Measurements from ENCODE around the gene MAGI1.

Gene MAGI1

GRCh38 chr3:65343736-65344135 lies 695.0 kb downstream of the MAGI1 start:
- Histone ChIP-seq H3K4me3 (ENCODE audit: low read length) (no peak overlapping the region), H3K4ac (ENCODE audit: low read depth, low read length) (no peak overlapping the region), H3K4me2 (ENCODE audit: low read length) (no peak overlapping the region), H3K4me1 (ENCODE audit: control insufficient read depth, low read depth, low read length) (peaks cover 4% of the 10 kb centered on the region), H4K8ac (ENCODE audit: low read depth, low read length) (no peak overlapping the region), H2BK120ac (ENCODE audit: low read depth, low read length) (no peak overlapping the region), H2BK5ac (ENCODE audit: low read length) (peak overlapping the region; percentile 18), H3K23ac (ENCODE audit: low read length) (no peak overlapping the region), H3K36me3 (ENCODE audit: control insufficient read depth, insufficient read depth, low read length) (no peaks in the 10 kb centered on the region), H3K79me1 (ENCODE audit: low read length) (no peaks in the 10 kb centered on the region), H3K79me2 (ENCODE audit: control insufficient read depth, insufficient read depth, low read length) (no peaks in the 10 kb centered on the region), H2AK5ac (ENCODE audit: low read length) (no peak overlapping the region), H3K9ac (ENCODE audit: low read length) (no peak overlapping the region), H3K18ac (ENCODE audit: low read length) (peak overlapping the region; percentile 40), H4K5ac (ENCODE audit: low read length) (no peak overlapping the region), H3K27ac (ENCODE audit: low read depth, low read length) (peak overlapping the region; percentile 48), H3K27me3 (ENCODE audit: insufficient read depth, low read length, poor library complexity) (no peaks in the 10 kb centered on the region), H3K56ac (ENCODE audit: low read length) (peak overlapping the region; percentile 65), H2BK15ac (replicated peaks; ENCODE audit: low read depth) (no peak overlapping the region)
- DNase-seq, result no peak
- WGBS (ENCODE audit: extremely low coverage, insufficient coverage, low lambda C conversion rate), result no CpG with 5 or more reads among the region's 4 CpGs

- no peak for DNase-seq
- Histone ChIP-seq H4K5ac (ENCODE audit: low read length) (no peak overlapping the region), H3K4me3 (ENCODE audit: low read length) (no peak overlapping the region), H3K36me3 (ENCODE audit: control insufficient read depth, insufficient read depth, low read length) (no peaks in the 10 kb centered on the region), H2BK5ac (ENCODE audit: low read length) (no peak overlapping the region), H3K4me1 (ENCODE audit: control insufficient read depth, low read depth, low read length) (peaks cover 4% of the 10 kb centered on the region), H3K79me2 (ENCODE audit: control insufficient read depth, insufficient read depth, low read length) (no peaks in the 10 kb centered on the region), H3K27ac (ENCODE audit: low read depth, low read length) (no peak overlapping the region), H2BK15ac (replicated peaks; ENCODE audit: low read depth) (peak overlapping the region; percentile 45), H3K23ac (ENCODE audit: low read length) (no peak overlapping the region), H3K79me1 (ENCODE audit: low read length) (no peaks in the 10 kb centered on the region), H3K18ac (ENCODE audit: low read length) (no peak overlapping the region), H4K8ac (ENCODE audit: low read depth, low read length) (no peak overlapping the region), H3K56ac (ENCODE audit: low read length) (no peak overlapping the region), H3K4ac (ENCODE audit: low read depth, low read length) (peak overlapping the region; percentile 21), H2BK120ac (ENCODE audit: low read depth, low read length) (no peak overlapping the region), H2AK5ac (ENCODE audit: low read length) (no peak overlapping the region), H3K9ac (ENCODE audit: low read length) (no peak overlapping the region), H3K27me3 (ENCODE audit: insufficient read depth, low read length, poor library complexity) (no peaks in the 10 kb centered on the region), H3K4me2 (ENCODE audit: low read length) (no peak overlapping the region)
- WGBS (ENCODE audit: extremely low coverage, insufficient coverage, low lambda C conversion rate), result no CpG with 5 or more reads among the region's 6 CpGs
Observed at GRCh38 chr3:65343026-65343425, 695.7 kb downstream of the MAGI1 start.

- Histone ChIP-seq H3K9ac (ENCODE audit: low read length) (no peak overlapping the region), H2BK120ac (ENCODE audit: low read depth, low read length) (no peak overlapping the region), H2BK15ac (replicated peaks; ENCODE audit: low read depth) (no peak overlapping the region), H3K4ac (ENCODE audit: low read depth, low read length) (no peak overlapping the region), H3K36me3 (ENCODE audit: control insufficient read depth, insufficient read depth, low read length) (no peaks in the 10 kb centered on the region), H3K4me1 (ENCODE audit: control insufficient read depth, low read depth, low read length) (peaks cover 4% of the 10 kb centered on the region), H3K79me1 (ENCODE audit: low read length) (no peaks in the 10 kb centered on the region), H4K8ac (ENCODE audit: low read depth, low read length) (no peak overlapping the region), H3K18ac (ENCODE audit: low read length) (no peak overlapping the region), H2BK5ac (ENCODE audit: low read length) (no peak overlapping the region), H4K5ac (ENCODE audit: low read length) (no peak overlapping the region), H3K56ac (ENCODE audit: low read length) (no peak overlapping the region), H3K79me2 (ENCODE audit: control insufficient read depth, insufficient read depth, low read length) (no peaks in the 10 kb centered on the region), H3K27ac (ENCODE audit: low read depth, low read length) (no peak overlapping the region), H3K23ac (ENCODE audit: low read length) (no peak overlapping the region), H3K4me3 (ENCODE audit: low read length) (no peak overlapping the region), H3K4me2 (ENCODE audit: low read length) (no peak overlapping the region), H2AK5ac (ENCODE audit: low read length) (no peak overlapping the region), H3K27me3 (ENCODE audit: insufficient read depth, low read length, poor library complexity) (no peaks in the 10 kb centered on the region)
- WGBS (ENCODE audit: extremely low coverage, insufficient coverage, low lambda C conversion rate), result no CpG with 5 or more reads among the region's 12 CpGs
- DNase-seq, result peak; percentile 83
Observed at GRCh38 chr3:65342084-65342683, 696.5 kb downstream of the MAGI1 start.

DNA sequence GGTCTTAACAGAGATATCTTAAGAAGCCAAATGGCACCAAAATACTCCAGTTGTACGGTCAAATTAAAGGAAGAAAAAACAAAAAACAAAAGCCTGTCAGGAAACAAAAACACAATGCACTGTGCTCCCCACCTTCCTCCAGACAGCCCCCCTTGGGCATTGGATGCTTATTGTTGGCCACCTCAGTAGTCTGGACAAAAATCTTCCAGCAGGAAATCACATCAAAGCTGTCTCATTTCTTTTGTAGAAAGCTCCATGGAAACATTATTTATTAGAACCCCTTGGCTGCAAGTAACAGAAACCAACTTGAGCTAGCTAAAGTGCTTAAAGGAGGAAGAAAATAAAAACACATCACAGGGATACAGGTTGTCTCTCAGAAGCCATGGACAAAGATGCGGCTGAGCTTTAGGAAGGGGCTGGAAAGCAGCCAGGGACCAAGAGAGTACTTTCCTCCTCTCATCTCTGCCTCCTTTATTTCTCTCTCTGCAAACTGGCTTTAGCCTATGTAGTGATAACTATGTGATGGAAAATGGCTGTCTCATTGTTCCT lies 699.5 kb downstream of the MAGI1 start:
- H3K79me2 ChIP-seq (ENCODE audit: control insufficient read depth, insufficient read depth, low read length), result no peaks in the 10 kb centered on the region
- no peak overlapping the region for H2BK120ac ChIP-seq (ENCODE audit: low read depth, low read length)
- H3K27me3 ChIP-seq (ENCODE audit: insufficient read depth, low read length, poor library complexity), result no peaks in the 10 kb centered on the region
- H2BK5ac ChIP-seq (ENCODE audit: low read length), result no peak overlapping the region
- H2BK15ac ChIP-seq (replicated peaks; ENCODE audit: low read depth), result no peak overlapping the region
- no peak overlapping the region for H3K4me3 ChIP-seq (ENCODE audit: low read length)
- WGBS (ENCODE audit: extremely low coverage, insufficient coverage, low lambda C conversion rate), result no CpG with 5 or more reads among the region's 2 CpGs
- H3K18ac ChIP-seq (ENCODE audit: low read length), result no peak overlapping the region
- no peaks in the 10 kb centered on the region for H3K36me3 ChIP-seq (ENCODE audit: control insufficient read depth, insufficient read depth, low read length)
- H3K9ac ChIP-seq (ENCODE audit: low read length), result no peak overlapping the region
- no peak overlapping the region for H3K23ac ChIP-seq (ENCODE audit: low read length)
- H3K27ac ChIP-seq (ENCODE audit: low read depth, low read length), result no peak overlapping the region
- H3K4me1 ChIP-seq (ENCODE audit: control insufficient read depth, low read depth, low read length), result peaks cover 3% of the 10 kb centered on the region
- H3K79me1 ChIP-seq (ENCODE audit: low read length), result no peaks in the 10 kb centered on the region
- H3K4me2 ChIP-seq (ENCODE audit: low read length), result no peak overlapping the region
- H2AK5ac ChIP-seq (ENCODE audit: low read length), result no peak overlapping the region
- DNase-seq, result no peak
- H3K56ac ChIP-seq (ENCODE audit: low read length), result no peak overlapping the region
- H3K4ac ChIP-seq (ENCODE audit: low read depth, low read length), result no peak overlapping the region
- no peak overlapping the region for H4K5ac ChIP-seq (ENCODE audit: low read length)
- no peak overlapping the region for H4K8ac ChIP-seq (ENCODE audit: low read depth, low read length)

DNA sequence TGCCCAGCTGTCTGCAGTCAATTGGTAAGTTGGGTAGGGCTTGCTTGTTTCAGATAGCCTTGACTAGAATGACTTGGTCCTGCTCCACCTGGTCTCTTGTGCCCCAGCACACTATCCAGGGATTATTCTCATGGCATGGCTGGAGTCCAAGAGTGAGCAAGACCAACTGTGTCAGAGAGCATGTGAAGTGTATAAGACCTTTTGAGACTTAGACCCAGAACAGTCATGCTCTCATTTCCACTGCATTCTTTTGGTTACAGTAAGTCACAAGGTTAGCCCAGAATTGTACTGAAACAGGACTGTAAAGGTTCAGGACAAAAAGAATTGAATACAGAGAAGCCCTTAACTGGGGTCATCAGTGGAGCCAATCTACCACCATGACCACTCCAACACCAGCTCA lies 700.1 kb downstream of the MAGI1 start:
- H3K79me1 ChIP-seq (ENCODE audit: low read length), result no peaks in the 10 kb centered on the region
- no peak overlapping the region for H3K18ac ChIP-seq (ENCODE audit: low read length)
- no peak overlapping the region for H3K9ac ChIP-seq (ENCODE audit: low read length)
- no peak overlapping the region for H4K5ac ChIP-seq (ENCODE audit: low read length)
- H2BK120ac ChIP-seq (ENCODE audit: low read depth, low read length), result no peak overlapping the region
- no peak overlapping the region for H2BK5ac ChIP-seq (ENCODE audit: low read length)
- H3K56ac ChIP-seq (ENCODE audit: low read length), result no peak overlapping the region
- H3K4ac ChIP-seq (ENCODE audit: low read depth, low read length), result no peak overlapping the region
- H3K36me3 ChIP-seq (ENCODE audit: control insufficient read depth, insufficient read depth, low read length), result no peaks in the 10 kb centered on the region
- no peak overlapping the region for H3K27ac ChIP-seq (ENCODE audit: low read depth, low read length)
- no peak for DNase-seq
- H3K4me3 ChIP-seq (ENCODE audit: low read length), result no peak overlapping the region
- H2BK15ac ChIP-seq (replicated peaks; ENCODE audit: low read depth), result no peak overlapping the region
- no peak overlapping the region for H3K4me2 ChIP-seq (ENCODE audit: low read length)
- H3K23ac ChIP-seq (ENCODE audit: low read length), result no peak overlapping the region
- H3K79me2 ChIP-seq (ENCODE audit: control insufficient read depth, insufficient read depth, low read length), result no peaks in the 10 kb centered on the region
- no peaks in the 10 kb centered on the region for H3K27me3 ChIP-seq (ENCODE audit: insufficient read depth, low read length, poor library complexity)
- H4K8ac ChIP-seq (ENCODE audit: low read depth, low read length), result no peak overlapping the region
- no peak overlapping the region for H2AK5ac ChIP-seq (ENCODE audit: low read length)
- H3K4me1 ChIP-seq (ENCODE audit: control insufficient read depth, low read depth, low read length), result no peaks in the 10 kb centered on the region

DNA sequence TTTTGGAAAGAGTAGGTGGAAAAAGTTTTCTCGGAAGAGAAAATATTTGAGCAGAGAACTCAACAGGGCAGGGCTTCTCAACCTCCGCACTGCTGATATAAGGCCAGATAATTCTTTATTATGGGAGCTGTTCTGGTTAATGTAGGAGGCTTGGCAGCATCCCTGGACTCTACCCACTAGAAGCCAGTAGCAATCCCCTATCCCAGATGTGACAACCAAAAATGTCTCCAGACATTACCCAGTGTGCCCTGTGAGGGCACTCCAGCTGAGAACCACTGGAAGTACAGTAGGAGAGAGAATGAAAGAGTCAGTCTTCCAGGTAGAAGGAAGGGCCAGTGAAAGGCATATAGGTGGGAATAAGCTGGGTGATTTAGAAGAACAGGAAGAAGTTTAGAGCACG lies 703.1 kb downstream of the MAGI1 start:
- no peaks in the 10 kb centered on the region for H3K4me1 ChIP-seq (ENCODE audit: control insufficient read depth, low read depth, low read length)
- no peak overlapping the region for H3K27ac ChIP-seq (ENCODE audit: low read depth, low read length)
- no CpG with 5 or more reads among the region's 3 CpGs for WGBS (ENCODE audit: extremely low coverage, insufficient coverage, low lambda C conversion rate)
- H2BK15ac ChIP-seq (replicated peaks; ENCODE audit: low read depth), result no peak overlapping the region
- no peak overlapping the region for H3K4me2 ChIP-seq (ENCODE audit: low read length)
- no peak overlapping the region for H3K4ac ChIP-seq (ENCODE audit: low read depth, low read length)
- H2BK120ac ChIP-seq (ENCODE audit: low read depth, low read length), result no peak overlapping the region
- DNase-seq, result no peak
- H3K79me1 ChIP-seq (ENCODE audit: low read length), result no peaks in the 10 kb centered on the region
- no peak overlapping the region for H3K56ac ChIP-seq (ENCODE audit: low read length)
- no peak overlapping the region for H4K5ac ChIP-seq (ENCODE audit: low read length)
- no peak overlapping the region for H3K9ac ChIP-seq (ENCODE audit: low read length)
- H3K79me2 ChIP-seq (ENCODE audit: control insufficient read depth, insufficient read depth, low read length), result no peaks in the 10 kb centered on the region
- H2AK5ac ChIP-seq (ENCODE audit: low read length), result no peak overlapping the region
- H3K18ac ChIP-seq (ENCODE audit: low read length), result no peak overlapping the region
- no peaks in the 10 kb centered on the region for H3K27me3 ChIP-seq (ENCODE audit: insufficient read depth, low read length, poor library complexity)
- H3K36me3 ChIP-seq (ENCODE audit: control insufficient read depth, insufficient read depth, low read length), result no peaks in the 10 kb centered on the region
- H2BK5ac ChIP-seq (ENCODE audit: low read length), result no peak overlapping the region
- H3K23ac ChIP-seq (ENCODE audit: low read length), result no peak overlapping the region
- no peak overlapping the region for H3K4me3 ChIP-seq (ENCODE audit: low read length)
- H4K8ac ChIP-seq (ENCODE audit: low read depth, low read length), result no peak overlapping the region

Measured in mesendoderm (in vitro differentiated cells).